Measurements from ENCODE around the gene DGKZ. TPM values are rescaled to one million over a fixed set of nuclear protein-coding genes. Genes with fewer than 3 reads are reported as not detected.
A peak's percentile ranks its signal among the peaks of the same experiment; 100 is the strongest.

The DGKZ gene
- total RNA-seq, 1 donor from 2014 or later = 12.5 TPM

DNA sequence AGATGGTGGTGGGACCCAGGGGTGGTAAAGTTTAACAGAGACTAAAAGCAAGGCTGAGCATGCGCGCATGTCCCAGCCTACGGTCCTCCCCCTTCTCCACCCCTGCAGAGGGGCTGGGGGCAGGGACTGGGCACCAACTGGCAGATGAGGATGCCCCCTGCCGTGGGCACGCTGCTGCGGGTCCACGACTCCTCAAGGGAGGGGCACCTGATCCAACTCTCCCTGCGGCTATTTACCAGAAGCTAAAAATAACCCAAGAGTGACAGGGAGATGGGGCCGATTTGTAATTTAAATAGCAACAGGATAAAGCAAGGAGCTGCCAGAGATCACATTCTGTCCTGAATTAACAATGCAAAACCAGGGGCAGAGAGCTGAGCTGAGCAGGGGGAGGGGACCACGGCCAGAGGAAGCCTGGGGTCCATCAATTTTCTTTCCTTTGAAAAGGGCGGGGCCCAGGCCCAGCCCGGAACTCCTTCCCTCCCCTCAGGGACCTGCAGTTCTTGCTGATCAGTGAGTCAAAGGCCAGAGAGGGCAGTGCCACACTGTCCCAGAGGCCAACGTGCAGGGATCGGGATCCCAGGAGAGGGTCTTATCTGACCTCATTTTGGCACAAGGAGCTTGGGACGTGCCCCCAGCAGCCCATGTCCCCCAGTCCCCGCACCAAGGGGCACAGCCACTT is 8.1 kb upstream of the DGKZ start:
- TF ChIP-seq EZH2phosphoT487 (IDR thresholded peaks at IDR 0.05) = no peak
- no peak for TF ChIP-seq EZH2 (IDR thresholded peaks at IDR 0.05)
- TF ChIP-seq, protein P1, sequence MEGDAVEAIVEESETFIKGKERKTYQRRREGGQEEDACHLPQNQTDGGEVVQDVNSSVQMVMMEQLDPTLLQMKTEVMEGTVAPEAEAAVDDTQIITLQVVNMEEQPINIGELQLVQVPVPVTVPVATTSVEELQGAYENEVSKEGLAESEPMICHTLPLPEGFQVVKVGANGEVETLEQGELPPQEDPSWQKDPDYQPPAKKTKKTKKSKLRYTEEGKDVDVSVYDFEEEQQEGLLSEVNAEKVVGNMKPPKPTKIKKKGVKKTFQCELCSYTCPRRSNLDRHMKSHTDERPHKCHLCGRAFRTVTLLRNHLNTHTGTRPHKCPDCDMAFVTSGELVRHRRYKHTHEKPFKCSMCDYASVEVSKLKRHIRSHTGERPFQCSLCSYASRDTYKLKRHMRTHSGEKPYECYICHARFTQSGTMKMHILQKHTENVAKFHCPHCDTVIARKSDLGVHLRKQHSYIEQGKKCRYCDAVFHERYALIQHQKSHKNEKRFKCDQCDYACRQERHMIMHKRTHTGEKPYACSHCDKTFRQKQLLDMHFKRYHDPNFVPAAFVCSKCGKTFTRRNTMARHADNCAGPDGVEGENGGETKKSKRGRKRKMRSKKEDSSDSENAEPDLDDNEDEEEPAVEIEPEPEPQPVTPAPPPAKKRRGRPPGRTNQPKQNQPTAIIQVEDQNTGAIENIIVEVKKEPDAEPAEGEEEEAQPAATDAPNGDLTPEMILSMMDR (IDR thresholded peaks at IDR 0.05) = no peak

DNA sequence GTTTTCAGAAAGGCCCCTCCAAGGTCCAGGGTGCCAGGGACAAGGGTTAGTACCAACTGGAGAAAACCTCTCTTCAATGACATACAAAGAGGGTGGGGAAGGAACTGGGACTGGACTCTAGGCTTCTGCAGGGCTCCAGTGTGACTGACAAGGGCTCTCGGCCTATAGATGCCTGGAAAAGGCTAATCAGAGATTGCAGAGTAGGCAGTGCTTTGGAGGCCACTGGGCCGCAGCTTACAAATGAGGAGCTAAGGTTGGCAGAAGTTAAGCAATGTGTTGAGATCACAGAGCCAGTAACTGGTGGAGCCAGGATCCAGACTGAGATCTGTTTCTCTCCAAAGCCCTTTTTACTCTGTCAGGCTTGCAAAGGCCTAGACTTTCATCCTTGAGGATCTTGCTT is 7.4 kb upstream of the DGKZ start:
- no peak overlapping the region for H3K4me3 ChIP-seq
- H3K36me3 ChIP-seq = no peaks in the 10 kb centered on the region
- TF ChIP-seq EZH2phosphoT487 (IDR thresholded peaks at IDR 0.05) (no peak), EZH2 (IDR thresholded peaks at IDR 0.05) (no peak)
- TF ChIP-seq, protein P1 (IDR thresholded peaks at IDR 0.05) = no peak
- no peaks in the 10 kb centered on the region for H3K9me3 Mint-ChIP-seq
- no peaks in the 10 kb centered on the region for H4K20me1 ChIP-seq (ENCODE audit: low read depth)
- peaks cover 1% of the 10 kb centered on the region for H3K27me3 ChIP-seq
- peaks cover 71% of the 10 kb centered on the region for H3K4me1 Mint-ChIP-seq
- peak overlapping the region; percentile 90 for H3K27ac Mint-ChIP-seq
- no peak for DNase-seq (ENCODE audit: low spot score)
- H3K9me3 ChIP-seq (ENCODE audit: low read depth) = no peaks in the 10 kb centered on the region
- no peaks in the 10 kb centered on the region for H3K79me2 ChIP-seq (ENCODE audit: low read depth)
- H3K4me1 ChIP-seq = peaks cover 39% of the 10 kb centered on the region
- no peak overlapping the region for H3K27ac ChIP-seq
- peaks cover 12% of the 10 kb centered on the region for H3K27me3 Mint-ChIP-seq (ENCODE audit: insufficient read depth, low read depth)
- peak overlapping the region; percentile 73 for H3K4me2 ChIP-seq
- no peaks in the 10 kb centered on the region for H3K36me3 Mint-ChIP-seq
- H3K9ac ChIP-seq = no peak overlapping the region
- peaks cover 50% of the 10 kb centered on the region for H3F3A ChIP-seq (ENCODE audit: low read depth)
- peak overlapping the region; percentile 96 for H2AFZ ChIP-seq (replicated peaks)
- peak overlapping the region; percentile 55 for H3K4me3 Mint-ChIP-seq

More for the DNA sequence above, 8.1 kb upstream of the DGKZ start:
- H3K27me3 ChIP-seq = peaks cover 8% of the 10 kb centered on the region
- H3K4me2 ChIP-seq = peak overlapping the region; percentile 73
- H3K9me3 ChIP-seq (ENCODE audit: low read depth) = no peaks in the 10 kb centered on the region
- DNase-seq (ENCODE audit: low spot score) = peak; percentile 67
- peaks cover 18% of the 10 kb centered on the region for H3K27me3 Mint-ChIP-seq (ENCODE audit: insufficient read depth, low read depth)
- H3K36me3 Mint-ChIP-seq = no peaks in the 10 kb centered on the region
- peak overlapping the region; percentile 34 for H3K4me3 ChIP-seq
- H3K4me3 Mint-ChIP-seq = peak overlapping the region; percentile 55
- no peaks in the 10 kb centered on the region for H4K20me1 ChIP-seq (ENCODE audit: low read depth)
- H3K36me3 ChIP-seq = no peaks in the 10 kb centered on the region
- no peaks in the 10 kb centered on the region for H3K79me2 ChIP-seq (ENCODE audit: low read depth)
- H3K9ac ChIP-seq = no peak overlapping the region
- H2AFZ ChIP-seq (replicated peaks) = peak overlapping the region; percentile 96
- peaks cover 71% of the 10 kb centered on the region for H3K4me1 Mint-ChIP-seq
- no peaks in the 10 kb centered on the region for H3K9me3 Mint-ChIP-seq
- peaks cover 38% of the 10 kb centered on the region for H3K4me1 ChIP-seq
- H3K27ac ChIP-seq = peak overlapping the region; percentile 19
- peaks cover 50% of the 10 kb centered on the region for H3F3A ChIP-seq (ENCODE audit: low read depth)
- H3K27ac Mint-ChIP-seq = peak overlapping the region; percentile 90

DNA sequence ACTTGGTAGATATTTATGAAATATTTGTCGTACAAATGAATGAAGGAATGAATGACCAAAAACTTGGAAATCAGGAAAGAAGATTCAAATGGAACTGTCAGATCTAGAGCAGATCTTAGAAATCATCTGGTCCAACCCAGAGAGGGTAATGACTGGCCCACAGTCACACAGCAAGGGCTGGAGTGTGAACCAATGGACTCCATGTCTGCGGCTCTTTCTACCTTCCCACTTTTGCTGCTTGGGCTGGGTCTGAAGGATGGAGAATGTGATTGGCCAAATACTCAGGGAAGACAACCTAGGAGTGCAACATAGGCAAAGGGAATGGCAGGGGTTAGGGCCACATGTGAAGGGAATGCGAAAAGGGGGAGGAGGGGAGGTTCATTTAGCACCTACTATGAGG is 5.8 kb upstream of the DGKZ start:
- peaks cover 42% of the 10 kb centered on the region for H3F3A ChIP-seq (ENCODE audit: low read depth)
- H3K4me3 ChIP-seq = no peak overlapping the region
- H3K9me3 ChIP-seq (ENCODE audit: low read depth) = no peaks in the 10 kb centered on the region
- Mint-ChIP-seq H3K27me3 (ENCODE audit: insufficient read depth, low read depth) (peaks cover 13% of the 10 kb centered on the region), H3K27ac (no peak overlapping the region), H3K9me3 (no peaks in the 10 kb centered on the region), H3K36me3 (no peaks in the 10 kb centered on the region), H3K4me1 (peaks cover 66% of the 10 kb centered on the region), H3K4me3 (no peak overlapping the region)
- H3K36me3 ChIP-seq = no peaks in the 10 kb centered on the region
- TF ChIP-seq EZH2 (IDR thresholded peaks at IDR 0.05) (no peak), EZH2phosphoT487 (IDR thresholded peaks at IDR 0.05) (no peak)
- TF ChIP-seq, protein P1 (IDR thresholded peaks at IDR 0.05) = no peak
- H4K20me1 ChIP-seq (ENCODE audit: low read depth) = no peaks in the 10 kb centered on the region
- H2AFZ ChIP-seq (replicated peaks) = no peak overlapping the region
- no peak overlapping the region for H3K4me2 ChIP-seq
- H3K79me2 ChIP-seq (ENCODE audit: low read depth) = no peaks in the 10 kb centered on the region
- H3K27ac ChIP-seq = no peak overlapping the region
- DNase-seq (ENCODE audit: low spot score) = no peak
- no peak overlapping the region for H3K9ac ChIP-seq
- peaks cover 6% of the 10 kb centered on the region for H3K27me3 ChIP-seq
- peaks cover 39% of the 10 kb centered on the region for H3K4me1 ChIP-seq

All from neural progenitor cell (in vitro differentiated cells).